Upper lobe of right lung (tissue), 1 donor: ENCODE results near the gene MGME1. TPM values are rescaled to one million over a fixed set of nuclear protein-coding genes. Genes with fewer than 3 reads are reported as not detected.

Experiments used
- ATAC-seq: fragments of 200-7000 bp; cut with Tn5 transposase; one replicate; pipeline ENCODE4 v1.9.1; 2020; ENCODE audit warnings: mild to moderate bottlenecking, moderate library complexity
- DNase-seq: peaks from one replicate; pipeline ENCODE4 v3.0.0-alpha.2; 2020
- H3K27ac ChIP-seq: fragments of 200-600 bp; one replicate; pipeline ENCODE4 v1.8.0; 2022
- H3K27me3 ChIP-seq: fragments of 200-600 bp; one replicate; pipeline ENCODE4 v1.8.0; 2022; ENCODE audit warnings: mild to moderate bottlenecking
- H3K36me3 ChIP-seq: fragments of 200-600 bp; one replicate; pipeline ENCODE4 v1.8.0; 2022
- H3K4me1 ChIP-seq: fragments of 200-600 bp; one replicate; pipeline ENCODE4 v1.8.0; 2022
- H3K4me3 ChIP-seq: fragments of 200-600 bp; one replicate; pipeline ENCODE4 v1.8.0; 2022; ENCODE audit warnings: mild to moderate bottlenecking
- H3K9me3 ChIP-seq: fragments of 200-600 bp; one replicate; pipeline ENCODE4 v1.8.0; 2022
- intact Hi-C: fragments of 100-400 bp; cut with DNase I; formaldehyde crosslinking; loops from one replicate; pipeline ENCODE4 v1.11.0; 2022
- total RNA-seq: library from RNA; stranded (reverse); fragmentation: NEBNext Ultra II Directional; extraction: Animal tissue kit (Norgen Biotek cat#: 25700); gene quantifications from one replicate; pipeline ENCODE4 v1.2.1, GENCODE V29; 2021
- TF ChIP-seq, protein P1 (sequence below): fragments of 200-600 bp; IDR thresholded peaks from one replicate; pipeline ENCODE4 v1.8.0; 2022; ENCODE audit warnings: antibody characterized with exemption
- donor health status: DM: no; HTN: yes; CAD: no; lungs with severe emphysema.

MGME1 gene
- total RNA-seq, 1 donor from 2014 or later: 10.2 TPM

DNA sequence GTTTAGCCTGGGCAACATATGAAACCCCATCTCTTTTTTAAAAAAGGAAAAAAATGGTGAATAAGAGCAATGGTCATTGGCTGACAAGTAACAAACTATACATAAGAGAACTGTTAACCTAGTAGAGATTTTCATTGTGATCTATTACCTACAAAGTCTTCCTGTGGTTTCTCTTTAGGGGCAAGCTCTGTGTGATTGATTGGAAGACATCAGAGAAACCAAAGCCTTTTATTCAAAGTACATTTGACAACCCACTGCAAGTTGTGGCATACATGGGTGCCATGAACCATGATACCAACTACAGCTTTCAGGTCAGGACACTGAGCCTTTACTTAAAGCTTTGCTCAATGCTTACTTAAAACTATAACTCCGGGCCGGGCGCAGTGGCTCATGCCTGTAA lies 19.2 kb downstream of the MGME1 start:
- ATAC-seq (no peak), DNase-seq (no peak)
- Histone ChIP-seq H3K4me1 (no peaks in the 10 kb centered on the region), H3K9me3 (no peaks in the 10 kb centered on the region), H3K27me3 (no peaks in the 10 kb centered on the region), H3K4me3 (no peak overlapping the region), H3K36me3 (peaks cover 20% of the 10 kb centered on the region), H3K27ac (no peak overlapping the region)
- intact Hi-C loops: no loop called here
- TF ChIP-seq, protein P1, sequence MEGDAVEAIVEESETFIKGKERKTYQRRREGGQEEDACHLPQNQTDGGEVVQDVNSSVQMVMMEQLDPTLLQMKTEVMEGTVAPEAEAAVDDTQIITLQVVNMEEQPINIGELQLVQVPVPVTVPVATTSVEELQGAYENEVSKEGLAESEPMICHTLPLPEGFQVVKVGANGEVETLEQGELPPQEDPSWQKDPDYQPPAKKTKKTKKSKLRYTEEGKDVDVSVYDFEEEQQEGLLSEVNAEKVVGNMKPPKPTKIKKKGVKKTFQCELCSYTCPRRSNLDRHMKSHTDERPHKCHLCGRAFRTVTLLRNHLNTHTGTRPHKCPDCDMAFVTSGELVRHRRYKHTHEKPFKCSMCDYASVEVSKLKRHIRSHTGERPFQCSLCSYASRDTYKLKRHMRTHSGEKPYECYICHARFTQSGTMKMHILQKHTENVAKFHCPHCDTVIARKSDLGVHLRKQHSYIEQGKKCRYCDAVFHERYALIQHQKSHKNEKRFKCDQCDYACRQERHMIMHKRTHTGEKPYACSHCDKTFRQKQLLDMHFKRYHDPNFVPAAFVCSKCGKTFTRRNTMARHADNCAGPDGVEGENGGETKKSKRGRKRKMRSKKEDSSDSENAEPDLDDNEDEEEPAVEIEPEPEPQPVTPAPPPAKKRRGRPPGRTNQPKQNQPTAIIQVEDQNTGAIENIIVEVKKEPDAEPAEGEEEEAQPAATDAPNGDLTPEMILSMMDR: no peak

- H3K27me3 ChIP-seq: no peaks in the 10 kb centered on the region
- no peak for ATAC-seq
- TF ChIP-seq, protein P1: no peak
- no peak overlapping the region for H3K4me3 ChIP-seq
- DNase-seq: no peak
- no peaks in the 10 kb centered on the region for H3K4me1 ChIP-seq
- intact Hi-C loops: no loop called here
- H3K36me3 ChIP-seq: peaks cover 20% of the 10 kb centered on the region
- no peak overlapping the region for H3K27ac ChIP-seq
- no peaks in the 10 kb centered on the region for H3K9me3 ChIP-seq
These were observed 21.6 kb downstream of the MGME1 start for GRCh38 chr20:17990278-17990972.

DNA sequence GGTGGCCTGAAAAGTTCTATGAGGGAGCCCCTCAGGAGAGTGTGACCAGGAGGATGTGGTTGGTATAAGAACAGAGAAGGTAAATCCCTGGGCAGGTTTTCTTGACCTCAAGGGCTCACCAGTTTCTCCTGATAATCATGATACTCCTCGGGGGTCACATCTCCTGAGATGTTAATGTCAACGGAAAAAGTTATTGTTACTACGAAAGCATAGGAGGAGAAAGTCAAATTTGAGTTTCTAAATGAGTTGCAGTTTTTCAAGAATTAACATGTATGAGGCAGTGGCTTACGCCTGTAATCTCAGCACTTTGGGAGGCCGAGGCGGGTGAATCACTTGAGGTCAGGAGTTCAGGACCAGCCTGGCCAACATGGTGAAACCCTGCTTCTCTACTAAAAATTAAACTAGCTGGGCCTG lies 23.4 kb downstream of the MGME1 start:
- Histone ChIP-seq H3K4me3 (no peak overlapping the region), H3K27ac (no peak overlapping the region), H3K27me3 (no peaks in the 10 kb centered on the region), H3K9me3 (no peaks in the 10 kb centered on the region), H3K4me1 (peaks cover 6% of the 10 kb centered on the region), H3K36me3 (peaks cover 20% of the 10 kb centered on the region)
- DNase-seq (no peak), ATAC-seq (no peak)
- TF ChIP-seq, protein P1: no peak
- intact Hi-C loops: no loop called here

- Histone ChIP-seq H3K36me3 (peaks cover 20% of the 10 kb centered on the region), H3K4me3 (no peak overlapping the region), H3K9me3 (no peaks in the 10 kb centered on the region), H3K4me1 (peaks cover 6% of the 10 kb centered on the region), H3K27ac (no peak overlapping the region), H3K27me3 (no peaks in the 10 kb centered on the region)
- TF ChIP-seq, protein P1: no peak
- intact Hi-C loops: no loop called here
- no peak for ATAC-seq
- DNase-seq: no peak
These were observed 24.2 kb downstream of the MGME1 start for GRCh38 chr20:17992847-17993513.

- Histone ChIP-seq H3K9me3 (no peaks in the 10 kb centered on the region), H3K27me3 (no peaks in the 10 kb centered on the region), H3K4me1 (peaks cover 6% of the 10 kb centered on the region), H3K27ac (no peak overlapping the region), H3K36me3 (peaks cover 14% of the 10 kb centered on the region), H3K4me3 (no peak overlapping the region)
- TF ChIP-seq, protein P1: no peak
- intact Hi-C loops: no loop called here
- DNase-seq (no peak), ATAC-seq (no peak)
These were observed 24.7 kb downstream of the MGME1 start for GRCh38 chr20:17993546-17993945.
